H9 (cell line): ENCODE results near the gene DCAF15. TPM values are rescaled to one million over a fixed set of nuclear protein-coding genes. Genes with fewer than 3 reads are reported as not detected.

Source experiments
- DNase-seq: peaks from one replicate; pipeline ENCODE4 v3.0.0-alpha.2; 2017
- H2AFZ ChIP-seq: one replicate; pipeline ENCODE4 v1.6.1; 2013; ENCODE audit warnings: mild to moderate bottlenecking, low read length, control low read depth, moderate library complexity
- H2AK5ac ChIP-seq: 2 replicates; pipeline ENCODE4 v1.6.1; 2013; ENCODE audit warnings: low read length, control low read depth, mixed read lengths; ENCODE audit not compliant: insufficient read length
- H2BK120ac ChIP-seq: one replicate; pipeline ENCODE4 v1.6.1; 2013; ENCODE audit warnings: low read depth, mild to moderate bottlenecking, low read length, control low read depth, inconsistent platforms; ENCODE audit not compliant: poor library complexity, severe bottlenecking
- H2BK12ac ChIP-seq: 2 replicates; pipeline ENCODE4 v1.6.1; 2013; ENCODE audit warnings: low read length, control low read depth, mixed read lengths, low read depth; ENCODE audit not compliant: insufficient read length
- H2BK15ac ChIP-seq: 2 replicates; pipeline ENCODE4 v1.6.1; 2013; ENCODE audit warnings: low read depth, low read length, control low read depth
- H2BK20ac ChIP-seq: one replicate; pipeline ENCODE4 v1.6.1; 2013; ENCODE audit warnings: low read depth, mild to moderate bottlenecking, low read length, control low read depth, inconsistent platforms; ENCODE audit not compliant: poor library complexity, severe bottlenecking
- H2BK5ac ChIP-seq: 2 replicates; pipeline ENCODE4 v1.6.1; 2013; ENCODE audit warnings: low read length, control low read depth, mixed read lengths; ENCODE audit not compliant: insufficient read length
- H3K14ac ChIP-seq: 2 replicates; pipeline ENCODE4 v1.6.1; 2013; ENCODE audit warnings: low read length, control low read depth; ENCODE audit not compliant: insufficient read depth
- H3K18ac ChIP-seq: 2 replicates; pipeline ENCODE4 v1.6.1; 2013; ENCODE audit warnings: low read depth, mild to moderate bottlenecking, mixed read lengths, low read length, control low read depth; ENCODE audit not compliant: insufficient read length
- H3K23ac ChIP-seq: 2 replicates; pipeline ENCODE4 v1.6.1; 2013; ENCODE audit warnings: low read length, control low read depth, mixed read lengths, low read depth; ENCODE audit not compliant: insufficient read length
- H3K23me2 ChIP-seq: 2 replicates; pipeline ENCODE4 v1.6.1; 2013; ENCODE audit warnings: low read depth, mild to moderate bottlenecking, mixed read lengths, low read length, control low read depth; ENCODE audit not compliant: insufficient read length, poor library complexity, severe bottlenecking
- H3K27ac ChIP-seq: 2 replicates; pipeline ENCODE4 v1.5.1; 2013; ENCODE audit warnings: low read length, control low read depth, mixed read lengths, low read depth; ENCODE audit not compliant: insufficient read length
- H3K27me3 ChIP-seq: 2 replicates; pipeline ENCODE4 v1.6.1; 2013; ENCODE audit warnings: low read length, control low read depth, inconsistent platforms; ENCODE audit not compliant: insufficient read depth
- H3K4ac ChIP-seq: 2 replicates; pipeline ENCODE4 v1.6.1; 2013; ENCODE audit warnings: low read depth, mild to moderate bottlenecking, control low read depth, inconsistent platforms, low read length, moderate library complexity
- H3K4me1 ChIP-seq: 2 replicates; pipeline ENCODE4 v1.6.1; 2013; ENCODE audit warnings: low read length, control low read depth, inconsistent platforms; ENCODE audit not compliant: insufficient read depth
- H3K4me2 ChIP-seq: 2 replicates; pipeline ENCODE4 v1.6.1; 2013; ENCODE audit warnings: low read length, control low read depth, mixed read lengths; ENCODE audit not compliant: insufficient read length, insufficient read depth
- H3K56ac ChIP-seq: 2 replicates; pipeline ENCODE4 v1.6.1; 2013; ENCODE audit warnings: low read depth, mild to moderate bottlenecking, mixed read lengths, low read length, control low read depth; ENCODE audit not compliant: insufficient read length
- H3K79me1 ChIP-seq: 2 replicates; pipeline ENCODE4 v1.6.1; 2013; ENCODE audit warnings: low read depth, mild to moderate bottlenecking, moderate library complexity, low read length, control low read depth, inconsistent platforms; ENCODE audit not compliant: insufficient read depth, poor library complexity, severe bottlenecking
- H3K79me2 ChIP-seq: 2 replicates; pipeline ENCODE4 v1.6.1; 2013; ENCODE audit warnings: low read length, control low read depth, inconsistent platforms; ENCODE audit not compliant: insufficient read depth
- H3K9ac ChIP-seq: 2 replicates; pipeline ENCODE4 v1.6.1; 2013; ENCODE audit warnings: low read length, control low read depth, mixed read lengths; ENCODE audit not compliant: insufficient read length; ENCODE audit errors: extremely low read depth
- H3K9me3 ChIP-seq: one replicate; pipeline ENCODE4 v1.6.1; 2013; ENCODE audit warnings: low read depth, low read length, inconsistent platforms; ENCODE audit not compliant: control insufficient read depth
- H3T11ph ChIP-seq: one replicate; pipeline ENCODE4 v1.6.1; 2013; ENCODE audit warnings: mild to moderate bottlenecking, low read length, control low read depth, inconsistent platforms
- H4K20me1 ChIP-seq: one replicate; pipeline ENCODE4 v1.6.1; 2013; ENCODE audit not compliant: control insufficient read depth, insufficient read length, insufficient read depth
- H4K5ac ChIP-seq: 2 replicates; pipeline ENCODE4 v1.6.1; 2013; ENCODE audit warnings: low read depth, mild to moderate bottlenecking, mixed read lengths, low read length, control low read depth; ENCODE audit not compliant: insufficient read length
- H4K8ac ChIP-seq: replicated peaks from 2 replicates; pipeline ENCODE4 v1.6.1; 2013; ENCODE audit warnings: low read length, control low read depth, mixed read lengths, low read depth; ENCODE audit not compliant: insufficient read length
- H4K91ac ChIP-seq: 2 replicates; pipeline ENCODE4 v1.6.1; 2013; ENCODE audit warnings: low read depth, mild to moderate bottlenecking, moderate library complexity, mixed read lengths, low read length, control low read depth; ENCODE audit not compliant: insufficient read length
- H3K27ac Mint-ChIP-seq, 3 experiments: 2 replicates in 2 of 3; 3 replicates in 1 of 3; pipeline ENCODE4 v1.8.0; 2020 to 2021; ENCODE audit warnings: mixed read lengths in 3 of 3, mild to moderate bottlenecking in 1 of 3, moderate library complexity in 1 of 3
- H3K27me3 Mint-ChIP-seq: 2 replicates; pipeline ENCODE4 v1.8.0; 2021; ENCODE audit warnings: low read depth, mild to moderate bottlenecking, moderate library complexity, mixed read lengths
- H3K36me3 Mint-ChIP-seq, 3 experiments: 2 replicates in 2 of 3; 3 replicates in 1 of 3; pipeline ENCODE4 v1.8.0; 2020 to 2021; ENCODE audit warnings: low read depth in 3 of 3, mixed read lengths in 3 of 3; ENCODE audit not compliant: insufficient read depth in 1 of 3
- H3K4me1 Mint-ChIP-seq, 2 experiments: 2 replicates each; pipeline ENCODE4 v1.8.0; 2020; ENCODE audit warnings: mixed read lengths in 2 of 2
- H3K4me3 Mint-ChIP-seq, 2 experiments: 2 replicates in 1 of 2; 3 replicates in 1 of 2; pipeline ENCODE4 v1.8.0; 2020 to 2021; ENCODE audit warnings: mild to moderate bottlenecking in 2 of 2, mixed read lengths in 2 of 2, moderate library complexity in 1 of 2
- H3K9me3 Mint-ChIP-seq, 2 experiments: 2 replicates in 1 of 2; 3 replicates in 1 of 2; pipeline ENCODE4 v1.8.0; 2020; ENCODE audit warnings: mild to moderate bottlenecking in 2 of 2, mixed read lengths in 2 of 2, moderate library complexity in 1 of 2
- WGBS: extraction: QIAGEN DNeasy Blood & Tissue Kit; methylation state at CpG from one replicate; pipeline ENCODE4 v1.1.7; 2013; ENCODE audit warnings: missing lambda C conversion rate, low lambda C conversion rate, mixed read lengths; ENCODE audit not compliant: insufficient read length; ENCODE audit errors: extremely low coverage; 5-methylcytosine and 5-hydroxymethylcytosine counted together
- total RNA-seq: library from RNA; stranded (reverse); gene quantifications from 2 replicates; pipeline ENCODE4 v1.2.1, GENCODE V29; 2021
- TF ChIP-seq, protein P1 (sequence below): fragments of 200-600 bp; sonication (generic); conservative IDR thresholded peaks from 3 replicates; pipeline ENCODE4 v1.8.0; 2021; ENCODE audit warnings: antibody characterized with exemption, mild to moderate bottlenecking

Gene DCAF15
- total RNA-seq, 1 experiment from 2014 or later = 82.5 TPM

GRCh38 chr19:14004619-14005348 is 52.5 kb downstream of the DCAF15 start:
- H3K9ac ChIP-seq = no peak overlapping the region
- peak overlapping the region; percentile 62 to 79 for H3K4me3 Mint-ChIP-seq
- no peaks in the 10 kb centered on the region for H3K79me1 ChIP-seq
- H3K4me1 ChIP-seq = no peaks in the 10 kb centered on the region
- no peaks in the 10 kb centered on the region for H4K20me1 ChIP-seq
- no peak overlapping the region for H2BK5ac ChIP-seq
- H3K9me3 ChIP-seq = no peaks in the 10 kb centered on the region
- no peaks in the 10 kb centered on the region; the same call in none of the 2 replicates for H3K27me3 Mint-ChIP-seq
- H4K5ac ChIP-seq = no peak overlapping the region
- no peak for DNase-seq
- peaks cover 3 to 10% (median 6%) of the 10 kb centered on the region in 3 experiments; a peak in 4 of 7 replicates for H3K36me3 Mint-ChIP-seq
- no peak overlapping the region for H3K23ac ChIP-seq
- H3K4ac ChIP-seq = no peak overlapping the region
- no peaks in the 10 kb centered on the region for H3K27me3 ChIP-seq
- no peak overlapping the region for H2BK12ac ChIP-seq
- peaks cover 0 to 6% of the 10 kb centered on the region in 2 experiments; a peak in 2 of 5 replicates for H3K9me3 Mint-ChIP-seq
- no peak overlapping the region for H3K18ac ChIP-seq
- no peak overlapping the region for H4K91ac ChIP-seq
- TF ChIP-seq, protein P1, sequence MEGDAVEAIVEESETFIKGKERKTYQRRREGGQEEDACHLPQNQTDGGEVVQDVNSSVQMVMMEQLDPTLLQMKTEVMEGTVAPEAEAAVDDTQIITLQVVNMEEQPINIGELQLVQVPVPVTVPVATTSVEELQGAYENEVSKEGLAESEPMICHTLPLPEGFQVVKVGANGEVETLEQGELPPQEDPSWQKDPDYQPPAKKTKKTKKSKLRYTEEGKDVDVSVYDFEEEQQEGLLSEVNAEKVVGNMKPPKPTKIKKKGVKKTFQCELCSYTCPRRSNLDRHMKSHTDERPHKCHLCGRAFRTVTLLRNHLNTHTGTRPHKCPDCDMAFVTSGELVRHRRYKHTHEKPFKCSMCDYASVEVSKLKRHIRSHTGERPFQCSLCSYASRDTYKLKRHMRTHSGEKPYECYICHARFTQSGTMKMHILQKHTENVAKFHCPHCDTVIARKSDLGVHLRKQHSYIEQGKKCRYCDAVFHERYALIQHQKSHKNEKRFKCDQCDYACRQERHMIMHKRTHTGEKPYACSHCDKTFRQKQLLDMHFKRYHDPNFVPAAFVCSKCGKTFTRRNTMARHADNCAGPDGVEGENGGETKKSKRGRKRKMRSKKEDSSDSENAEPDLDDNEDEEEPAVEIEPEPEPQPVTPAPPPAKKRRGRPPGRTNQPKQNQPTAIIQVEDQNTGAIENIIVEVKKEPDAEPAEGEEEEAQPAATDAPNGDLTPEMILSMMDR = no peak
- peak overlapping the region; percentile 63 to 94 (median 65); a peak in 6 of 7 replicates for H3K27ac Mint-ChIP-seq
- no peak overlapping the region for H3K56ac ChIP-seq
- H2AFZ ChIP-seq = no peak overlapping the region
- no peak overlapping the region for H3K14ac ChIP-seq
- H3K79me2 ChIP-seq = no peaks in the 10 kb centered on the region
- H3T11ph ChIP-seq = no peak overlapping the region
- H3K27ac ChIP-seq = no peak overlapping the region
- WGBS = no CpG with 5 or more reads among the region's 14 CpGs
- H2BK120ac ChIP-seq = no peak overlapping the region
- H2AK5ac ChIP-seq = no peak overlapping the region
- H2BK20ac ChIP-seq = no peak overlapping the region
- no peak overlapping the region for H4K8ac ChIP-seq
- no peaks in the 10 kb centered on the region for H3K23me2 ChIP-seq
- peaks cover 13 to 14% of the 10 kb centered on the region in 2 experiments; a peak in 3 of 4 replicates for H3K4me1 Mint-ChIP-seq
- no peak overlapping the region for H3K4me2 ChIP-seq
- H2BK15ac ChIP-seq = no peak overlapping the region
